Measurements from ENCODE around the gene NAA10.

NAA10 gene

DNA sequence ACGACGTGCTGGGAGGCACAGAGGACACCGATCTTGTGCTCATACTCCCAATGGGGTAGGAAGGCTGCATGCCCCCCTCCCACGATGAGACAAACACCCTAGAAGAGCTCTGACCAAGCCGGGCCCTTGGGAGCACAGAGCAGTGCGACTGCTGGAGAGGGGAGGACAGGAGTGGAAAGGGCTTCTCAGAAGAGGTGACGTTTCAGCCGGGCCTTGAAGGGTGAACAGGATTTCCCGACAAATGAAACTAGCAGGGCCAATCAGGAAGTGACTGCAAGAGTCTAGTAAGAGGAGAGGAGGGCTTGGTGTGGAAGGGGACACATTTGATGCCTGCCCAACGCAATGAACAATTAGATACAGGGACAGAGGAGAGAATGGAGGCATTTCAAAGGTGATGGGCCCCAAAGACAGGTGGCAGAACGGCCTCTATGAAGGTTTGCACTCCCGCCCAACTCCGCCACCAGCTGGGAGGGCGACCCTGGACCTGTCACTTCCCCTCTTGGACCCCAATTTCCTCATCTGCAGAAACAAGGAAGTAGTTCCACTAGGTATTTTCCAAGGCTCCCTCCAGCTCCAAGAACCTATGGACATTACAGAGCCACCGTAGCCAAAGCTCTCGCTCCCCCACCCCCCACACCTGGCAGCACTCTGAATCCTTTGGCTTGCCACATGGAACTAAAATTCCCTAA is 32.8 kb upstream of the NAA10 start:
- Histone ChIP-seq H3K9me3 (ENCODE audit: control extremely low read depth in 1 of 5, control insufficient read depth in 4 of 5, insufficient read depth in 2 of 5, low read depth in 1 of 5, low read length in 4 of 5) (peaks cover 0 to 2% (median 0%) of the 10 kb centered on the region in 5 experiments), H3K4me1 (ENCODE audit: control extremely low read depth in 1 of 4, control insufficient read depth in 4 of 4, insufficient read depth in 4 of 4, low read length in 3 of 4) (peaks cover 13 to 50% (median 42%) of the 10 kb centered on the region in 4 experiments), H3K36me3 (ENCODE audit: control insufficient read depth in 4 of 4, insufficient read depth in 4 of 4, low read length in 3 of 4) (peaks cover 4 to 42% (median 11%) of the 10 kb centered on the region in 4 experiments), H3K27me3 (replicated peaks in 2 of 5; ENCODE audit: control insufficient read depth in 4 of 5, insufficient read depth in 5 of 5, low read length in 4 of 5) (peaks cover 0 to 35% (median 0%) of the 10 kb centered on the region in 5 experiments), H3K27ac (ENCODE audit: insufficient read depth in 1 of 2, low read depth in 1 of 2, low read length in 2 of 2, poor library complexity in 1 of 2, severe bottlenecking in 2 of 2) (peak overlapping the region; percentile 5 to 99), H3K4me3 (ENCODE audit: control insufficient read depth in 1 of 7, extremely low read depth in 1 of 7, insufficient read depth in 4 of 7, low read depth in 2 of 7, low read length in 6 of 7) (peak overlapping the region in 4 of 7 experiments; percentile 31 to 94 (median 70))
- WGBS (ENCODE audit: insufficient coverage), result 63% methylated on average over 16 of the region's 16 CpGs
- ChIA-PET POLR2A (no interaction called here), CTCF (interaction anchor here (0.8 to 4.2 kb wide), 14 partner anchors 12 to 204 kb away, joined by 3 to 19 read pairs (median 5); partner anchors contain the start of gene ARHGAP4)
- DNase-seq, result peak in 2 of 3 donors; percentile 55 to 61

DNA sequence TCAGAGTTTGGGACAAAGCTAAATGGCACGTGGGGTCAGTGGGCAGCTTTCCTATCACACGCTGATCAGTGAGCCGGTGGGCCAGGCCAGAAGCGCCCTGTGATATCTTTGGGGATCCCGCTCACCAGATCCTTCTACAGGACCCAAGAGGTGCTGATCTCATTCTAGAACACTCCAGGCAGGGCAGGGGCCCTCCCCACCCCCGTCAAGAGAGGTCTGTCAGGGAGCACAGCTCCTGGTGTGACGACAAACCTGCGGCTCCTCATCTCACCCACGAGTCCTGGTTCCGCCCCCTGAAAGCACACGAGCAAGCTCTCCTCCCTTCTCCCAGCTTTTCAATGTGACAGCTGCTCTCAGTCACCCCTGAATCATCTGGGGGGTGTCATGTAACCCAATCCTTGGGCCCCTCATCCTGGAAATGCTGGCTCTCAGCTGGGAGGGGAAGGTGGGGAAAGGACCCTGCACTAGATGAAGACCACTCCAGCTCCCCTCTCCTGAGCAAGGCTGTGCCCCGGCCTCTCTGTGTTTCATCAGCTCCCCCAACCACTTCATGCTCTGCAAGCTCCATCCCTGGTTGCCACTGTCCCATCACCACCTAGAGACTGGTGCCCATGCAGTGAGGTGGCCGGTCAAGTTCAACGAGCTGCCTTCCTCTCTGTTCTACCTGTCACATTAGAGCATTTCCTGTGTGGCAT is 32.2 kb upstream of the NAA10 start:
- Histone ChIP-seq H3K4me3 (ENCODE audit: control insufficient read depth in 1 of 7, extremely low read depth in 1 of 7, insufficient read depth in 4 of 7, low read depth in 2 of 7, low read length in 6 of 7) (peak overlapping the region in 4 of 7 experiments; percentile 29 to 86 (median 52)), H3K9me3 (ENCODE audit: control extremely low read depth in 1 of 5, control insufficient read depth in 4 of 5, insufficient read depth in 2 of 5, low read depth in 1 of 5, low read length in 4 of 5) (peaks cover 0 to 2% (median 0%) of the 10 kb centered on the region in 5 experiments), H3K27me3 (replicated peaks in 2 of 5; ENCODE audit: control insufficient read depth in 4 of 5, insufficient read depth in 5 of 5, low read length in 4 of 5) (peaks cover 0 to 42% (median 0%) of the 10 kb centered on the region in 5 experiments), H3K27ac (ENCODE audit: insufficient read depth in 1 of 2, low read depth in 1 of 2, low read length in 2 of 2, poor library complexity in 1 of 2, severe bottlenecking in 2 of 2) (peak overlapping the region; percentile 5 to 49), H3K36me3 (ENCODE audit: control insufficient read depth in 4 of 4, insufficient read depth in 4 of 4, low read length in 3 of 4) (peaks cover 4 to 49% (median 17%) of the 10 kb centered on the region in 4 experiments), H3K4me1 (ENCODE audit: control extremely low read depth in 1 of 4, control insufficient read depth in 4 of 4, insufficient read depth in 4 of 4, low read length in 3 of 4) (peaks cover 13 to 50% (median 42%) of the 10 kb centered on the region in 4 experiments)
- no peak for DNase-seq
- ChIA-PET POLR2A (no interaction called here), CTCF (interaction anchor here (0.8 to 4.0 kb wide), 13 partner anchors 14 to 204 kb away, joined by 3 to 19 read pairs (median 4); partner anchors contain the start of gene RENBP)
- WGBS (ENCODE audit: insufficient coverage), result 78% methylated on average over 14 of the region's 14 CpGs

DNA sequence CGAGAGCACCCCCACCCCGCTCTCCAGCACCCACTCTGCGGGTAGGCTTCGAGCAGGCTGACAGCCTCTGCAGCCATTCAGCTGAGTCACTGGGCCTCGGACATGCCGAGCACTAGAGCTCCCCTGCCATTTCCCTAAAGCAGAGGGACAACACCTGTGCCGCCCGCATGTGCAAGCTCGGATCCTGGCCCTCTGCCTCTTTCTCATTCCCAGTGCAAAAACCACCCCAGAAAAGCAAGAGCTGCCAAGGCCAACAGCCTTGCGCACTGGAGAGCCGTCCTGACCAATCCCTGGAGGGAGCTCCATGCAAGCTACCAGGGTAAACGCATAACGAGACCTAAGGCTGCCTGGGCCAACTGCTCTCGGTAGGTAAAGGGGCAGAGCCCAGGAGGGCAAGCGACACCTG is 31.4 kb upstream of the NAA10 start:
- WGBS (ENCODE audit: insufficient coverage), result 82% methylated on average over 12 of the region's 15 CpGs
- no peak for DNase-seq
- CTCF ChIA-PET, result interaction anchor here (0.9 to 4.0 kb wide), 11 partner anchors 13 to 203 kb away, joined by 3 to 19 read pairs (median 4); partner anchors contain the start of gene RENBP
- POLR2A ChIA-PET, result no interaction called here
- Histone ChIP-seq H3K27me3 (replicated peaks in 2 of 5; ENCODE audit: control insufficient read depth in 4 of 5, insufficient read depth in 5 of 5, low read length in 4 of 5) (peaks cover 0 to 42% (median 0%) of the 10 kb centered on the region in 5 experiments), H3K4me3 (ENCODE audit: control insufficient read depth in 1 of 7, extremely low read depth in 1 of 7, insufficient read depth in 4 of 7, low read depth in 2 of 7, low read length in 6 of 7) (no peak overlapping the region), H3K9me3 (ENCODE audit: control extremely low read depth in 1 of 5, control insufficient read depth in 4 of 5, insufficient read depth in 2 of 5, low read depth in 1 of 5, low read length in 4 of 5) (peaks cover 0 to 2% (median 0%) of the 10 kb centered on the region in 5 experiments), H3K27ac (ENCODE audit: insufficient read depth in 1 of 2, low read depth in 1 of 2, low read length in 2 of 2, poor library complexity in 1 of 2, severe bottlenecking in 2 of 2) (no peak overlapping the region), H3K36me3 (ENCODE audit: control insufficient read depth in 4 of 4, insufficient read depth in 4 of 4, low read length in 3 of 4) (peaks cover 4 to 56% (median 22%) of the 10 kb centered on the region in 4 experiments), H3K4me1 (ENCODE audit: control extremely low read depth in 1 of 4, control insufficient read depth in 4 of 4, insufficient read depth in 4 of 4, low read length in 3 of 4) (peaks cover 13 to 50% (median 42%) of the 10 kb centered on the region in 4 experiments)

DNA sequence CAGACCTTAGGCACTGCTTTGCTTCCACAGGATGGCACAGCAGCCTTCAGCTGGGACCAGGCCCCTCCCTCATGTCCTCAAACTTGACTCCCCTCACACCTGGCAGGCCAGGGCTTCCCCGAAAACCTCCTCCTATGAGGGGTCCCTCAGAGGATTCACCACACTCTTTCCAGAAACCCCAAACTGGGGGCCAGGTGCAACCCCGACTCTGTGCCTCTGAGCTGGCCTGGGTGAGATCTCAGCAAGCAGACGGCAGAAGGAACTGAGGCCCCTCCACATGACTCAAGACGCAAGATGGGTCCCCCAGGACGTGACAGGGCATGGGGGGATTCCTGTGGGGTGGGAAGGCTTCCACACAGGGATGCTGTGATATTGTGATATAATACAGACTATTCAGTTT is 30.6 kb upstream of the NAA10 start:
- CTCF ChIA-PET, result interaction anchor here (1.9 kb wide), 1 partner anchor 63 kb away, joined by 5 read pairs; no protein-coding TSS in a partner anchor
- 100% methylated on average over 1 of the region's 5 CpGs for WGBS (ENCODE audit: insufficient coverage)
- H3K4me1 ChIP-seq (ENCODE audit: control extremely low read depth in 1 of 4, control insufficient read depth in 4 of 4, insufficient read depth in 4 of 4, low read length in 3 of 4), result peaks cover 13 to 50% (median 42%) of the 10 kb centered on the region in 4 experiments

DNA sequence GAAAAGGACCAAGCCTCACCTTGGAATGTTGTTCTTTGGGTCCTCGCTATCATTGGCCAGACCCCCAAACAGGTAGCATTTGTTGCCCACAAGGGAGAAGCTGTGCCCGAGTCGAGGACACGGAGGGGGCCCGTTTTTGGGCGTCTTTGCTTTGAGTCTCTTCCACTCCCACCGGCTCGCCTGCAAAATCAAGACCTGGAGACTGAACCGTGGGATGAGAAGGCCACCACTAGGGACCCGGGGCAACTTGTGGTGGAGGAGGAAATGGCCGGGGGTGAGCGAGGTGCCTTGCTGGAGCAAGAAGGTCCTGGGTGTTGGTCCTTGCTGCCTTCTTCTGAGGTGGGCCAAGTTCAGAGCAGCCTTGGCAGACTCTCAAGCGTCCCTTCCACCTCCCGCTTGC is 29.3 kb upstream of the NAA10 start:
- Histone ChIP-seq H3K27ac (ENCODE audit: insufficient read depth in 1 of 2, low read depth in 1 of 2, low read length in 2 of 2, poor library complexity in 1 of 2, severe bottlenecking in 2 of 2) (no peak overlapping the region), H3K4me3 (ENCODE audit: control insufficient read depth in 1 of 7, extremely low read depth in 1 of 7, insufficient read depth in 4 of 7, low read depth in 2 of 7, low read length in 6 of 7) (no peak overlapping the region), H3K27me3 (replicated peaks in 2 of 5; ENCODE audit: control insufficient read depth in 4 of 5, insufficient read depth in 5 of 5, low read length in 4 of 5) (peaks cover 0 to 34% (median 0%) of the 10 kb centered on the region in 5 experiments), H3K4me1 (ENCODE audit: control extremely low read depth in 1 of 4, control insufficient read depth in 4 of 4, insufficient read depth in 4 of 4, low read length in 3 of 4) (peaks cover 13 to 42% (median 35%) of the 10 kb centered on the region in 4 experiments), H3K36me3 (ENCODE audit: control insufficient read depth in 4 of 4, insufficient read depth in 4 of 4, low read length in 3 of 4) (peaks cover 6 to 72% (median 34%) of the 10 kb centered on the region in 4 experiments), H3K9me3 (ENCODE audit: control extremely low read depth in 1 of 5, control insufficient read depth in 4 of 5, insufficient read depth in 2 of 5, low read depth in 1 of 5, low read length in 4 of 5) (peaks cover 0 to 2% (median 0%) of the 10 kb centered on the region in 5 experiments)
- ChIA-PET POLR2A (no interaction called here), CTCF (interaction anchor here (1.3 to 1.8 kb wide), 2 partner anchors 11 to 14 kb away, joined by 4 to 5 read pairs; no protein-coding TSS in a partner anchor)
- 95% methylated on average over 14 of the region's 14 CpGs for WGBS (ENCODE audit: insufficient coverage)
- no peak for DNase-seq

More for the DNA sequence above, 30.6 kb upstream of the NAA10 start:
- Histone ChIP-seq H3K4me3 (ENCODE audit: control insufficient read depth in 1 of 7, extremely low read depth in 1 of 7, insufficient read depth in 4 of 7, low read depth in 2 of 7, low read length in 6 of 7) (no peak overlapping the region), H3K36me3 (ENCODE audit: control insufficient read depth in 4 of 4, insufficient read depth in 4 of 4, low read length in 3 of 4) (peaks cover 4 to 65% (median 27%) of the 10 kb centered on the region in 4 experiments), H3K9me3 (ENCODE audit: control extremely low read depth in 1 of 5, control insufficient read depth in 4 of 5, insufficient read depth in 2 of 5, low read depth in 1 of 5, low read length in 4 of 5) (peaks cover 0 to 2% (median 0%) of the 10 kb centered on the region in 5 experiments), H3K27ac (ENCODE audit: insufficient read depth in 1 of 2, low read depth in 1 of 2, low read length in 2 of 2, poor library complexity in 1 of 2, severe bottlenecking in 2 of 2) (no peak overlapping the region), H3K27me3 (replicated peaks in 2 of 5; ENCODE audit: control insufficient read depth in 4 of 5, insufficient read depth in 5 of 5, low read length in 4 of 5) (peaks cover 0 to 42% (median 0%) of the 10 kb centered on the region in 5 experiments)
- POLR2A ChIA-PET, result no interaction called here
- no peak for DNase-seq

DNA sequence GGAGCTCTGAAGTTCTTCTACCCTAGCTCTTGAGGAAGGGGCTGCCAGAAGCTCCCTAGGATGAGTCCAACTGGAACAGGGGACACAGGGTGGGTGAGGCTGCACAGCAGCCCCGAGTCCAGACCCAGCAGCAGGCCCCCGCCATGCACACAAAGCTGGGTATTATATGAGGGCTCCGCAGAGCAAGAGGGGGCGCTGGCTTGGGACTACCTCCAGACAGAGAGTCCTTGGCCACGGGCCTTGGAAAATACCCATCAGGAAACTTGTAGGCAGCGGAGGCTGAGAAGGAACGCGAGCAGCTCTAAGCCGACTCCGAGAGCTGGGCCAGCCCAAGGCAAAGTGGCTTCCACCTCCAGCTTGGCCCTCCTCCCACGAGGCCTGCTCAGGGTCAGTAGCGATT is 28.7 kb upstream of the NAA10 start:
- 98% methylated on average over 12 of the region's 12 CpGs for WGBS (ENCODE audit: insufficient coverage)
- Histone ChIP-seq H3K27ac (ENCODE audit: insufficient read depth in 1 of 2, low read depth in 1 of 2, low read length in 2 of 2, poor library complexity in 1 of 2, severe bottlenecking in 2 of 2) (no peak overlapping the region), H3K36me3 (ENCODE audit: control insufficient read depth in 4 of 4, insufficient read depth in 4 of 4, low read length in 3 of 4) (peaks cover 10 to 77% (median 39%) of the 10 kb centered on the region in 4 experiments), H3K27me3 (replicated peaks in 2 of 5; ENCODE audit: control insufficient read depth in 4 of 5, insufficient read depth in 5 of 5, low read length in 4 of 5) (peaks cover 0 to 30% (median 0%) of the 10 kb centered on the region in 5 experiments), H3K4me3 (ENCODE audit: control insufficient read depth in 1 of 7, extremely low read depth in 1 of 7, insufficient read depth in 4 of 7, low read depth in 2 of 7, low read length in 6 of 7) (no peak overlapping the region), H3K4me1 (ENCODE audit: control extremely low read depth in 1 of 4, control insufficient read depth in 4 of 4, insufficient read depth in 4 of 4, low read length in 3 of 4) (peaks cover 13 to 37% (median 29%) of the 10 kb centered on the region in 4 experiments), H3K9me3 (ENCODE audit: control extremely low read depth in 1 of 5, control insufficient read depth in 4 of 5, insufficient read depth in 2 of 5, low read depth in 1 of 5, low read length in 4 of 5) (peaks cover 0 to 2% (median 0%) of the 10 kb centered on the region in 5 experiments)
- POLR2A ChIA-PET, result no interaction called here
- CTCF ChIA-PET, result interaction anchor here (1.3 to 1.8 kb wide), 2 partner anchors 11 to 13 kb away, joined by 4 to 5 read pairs; no protein-coding TSS in a partner anchor
- DNase-seq, result no peak
